ENCODE data around the gene MED4.

MED4 gene

GRCh38 chr13:48094781-48095502, at the start of gene MED4:
Gene MED4 (minus strand): TSS chr13:48095104. CDS start chr13:48095078, 26 bp downstream.
- peak; percentile 92 to 96 for DNase-seq (ENCODE audit: low read depth in 2 of 2)

- no peak for DNase-seq (ENCODE audit: low read depth in 2 of 2)
Observed at GRCh38 chr13:48144413-48145035, 49.6 kb upstream of the MED4 start.

GRCh38 chr13:48142436-48142835, 47.5 kb upstream of the MED4 start:
- no peak for DNase-seq (ENCODE audit: low read depth in 2 of 2)

GRCh38 chr13:48138270-48138669, 43.4 kb upstream of the MED4 start:
- no peak for DNase-seq (ENCODE audit: low read depth in 2 of 2)

- no peak for DNase-seq (ENCODE audit: low read depth in 2 of 2)
Observed at GRCh38 chr13:48132961-48133360, 38.1 kb upstream of the MED4 start.

GRCh38 chr13:48131533-48131932, 36.6 kb upstream of the MED4 start:
- DNase-seq (ENCODE audit: low read depth in 2 of 2): no peak

- DNase-seq (ENCODE audit: low read depth in 2 of 2): peak in 1 of 2 donors; percentile 4
Observed at GRCh38 chr13:48126944-48127830, 32.3 kb upstream of the MED4 start.

- no peak for DNase-seq (ENCODE audit: low read depth in 2 of 2)
Observed at GRCh38 chr13:48125794-48126228, 30.9 kb upstream of the MED4 start.

DNA sequence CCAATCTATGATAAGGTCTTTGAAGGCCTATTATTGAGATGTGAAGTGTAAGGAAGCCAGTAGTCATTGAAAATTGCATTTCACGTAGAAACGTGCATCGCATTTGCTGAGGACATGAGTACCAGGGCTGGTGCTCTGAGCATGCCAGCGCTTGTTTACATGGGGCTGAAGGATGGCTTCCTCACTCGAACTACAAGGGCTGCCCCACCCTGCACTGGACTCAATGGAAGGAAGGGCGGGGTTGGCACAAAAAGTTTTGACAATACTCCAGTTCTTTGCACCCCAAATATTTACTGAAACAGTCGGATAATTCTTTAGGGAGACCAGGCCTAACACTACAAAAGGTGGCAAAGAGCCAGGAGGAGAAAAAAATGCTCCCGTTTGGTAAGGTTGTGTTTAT, 28.9 kb upstream of the MED4 start:
- DNase-seq (ENCODE audit: low read depth in 2 of 2): no peak

- DNase-seq (ENCODE audit: low read depth in 2 of 2): no peak
Observed at GRCh38 chr13:48121733-48122132, 26.8 kb upstream of the MED4 start.

DNA sequence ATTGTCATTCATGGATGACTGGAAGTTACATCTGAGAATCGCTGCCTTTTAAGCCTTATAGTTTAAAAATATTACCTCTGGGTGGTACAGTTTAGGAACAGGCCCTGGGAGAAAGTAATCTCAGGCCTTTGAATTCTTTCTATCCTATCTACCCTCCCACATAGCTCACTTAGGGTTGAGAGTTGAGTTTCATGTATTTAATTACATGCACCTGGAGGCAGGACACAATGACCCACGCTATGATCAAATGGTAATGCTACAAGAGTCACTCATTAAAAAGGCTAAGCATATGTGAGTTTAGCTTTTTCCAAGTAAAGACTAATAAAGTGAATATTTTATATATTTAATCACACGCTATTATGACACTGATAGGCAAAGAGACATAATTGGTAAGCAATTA, 25.3 kb upstream of the MED4 start:
- DNase-seq (ENCODE audit: low read depth in 2 of 2): no peak

GRCh38 chr13:48118030-48118429, 23.1 kb upstream of the MED4 start:
- no peak for DNase-seq (ENCODE audit: low read depth in 2 of 2)

DNA sequence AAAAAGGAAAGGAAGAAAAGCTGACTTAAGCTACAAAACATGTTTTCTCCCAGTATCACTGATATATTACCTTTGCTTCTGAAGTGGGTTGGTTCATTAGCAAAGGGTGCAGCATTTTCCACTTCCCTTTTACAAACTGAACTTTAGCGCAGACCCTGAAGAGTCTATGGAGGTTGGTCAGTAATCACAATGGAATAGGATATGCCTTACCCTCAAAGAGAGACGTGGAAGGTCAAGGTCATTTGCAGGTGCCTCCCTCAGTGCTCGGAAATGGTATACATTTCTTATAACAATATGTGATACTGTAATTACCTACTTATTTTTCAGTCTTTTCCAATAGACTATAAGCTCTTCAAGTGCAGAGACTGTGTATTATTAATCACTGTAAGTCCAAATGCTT, 21.9 kb upstream of the MED4 start:
- DNase-seq (ENCODE audit: low read depth in 2 of 2): no peak

DNA sequence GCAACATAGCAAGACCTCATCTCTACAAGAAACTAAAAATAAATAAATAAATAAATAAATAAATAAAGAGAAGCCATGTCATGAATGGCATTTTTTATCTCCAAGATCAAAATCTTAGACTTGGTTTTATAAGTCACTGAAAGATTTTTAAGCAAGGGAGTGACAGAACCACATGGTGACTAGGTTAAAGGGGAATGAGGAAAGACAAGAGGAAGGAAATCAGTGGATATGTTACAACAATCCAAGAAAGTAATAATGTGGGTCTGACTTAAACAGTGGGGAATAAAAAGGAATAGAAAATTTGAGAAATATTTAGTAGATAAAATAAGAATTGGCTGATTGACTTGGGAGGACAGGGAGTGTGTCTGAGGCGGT, 18.8 kb upstream of the MED4 start:
- DNase-seq (ENCODE audit: low read depth in 2 of 2): no peak

DNA sequence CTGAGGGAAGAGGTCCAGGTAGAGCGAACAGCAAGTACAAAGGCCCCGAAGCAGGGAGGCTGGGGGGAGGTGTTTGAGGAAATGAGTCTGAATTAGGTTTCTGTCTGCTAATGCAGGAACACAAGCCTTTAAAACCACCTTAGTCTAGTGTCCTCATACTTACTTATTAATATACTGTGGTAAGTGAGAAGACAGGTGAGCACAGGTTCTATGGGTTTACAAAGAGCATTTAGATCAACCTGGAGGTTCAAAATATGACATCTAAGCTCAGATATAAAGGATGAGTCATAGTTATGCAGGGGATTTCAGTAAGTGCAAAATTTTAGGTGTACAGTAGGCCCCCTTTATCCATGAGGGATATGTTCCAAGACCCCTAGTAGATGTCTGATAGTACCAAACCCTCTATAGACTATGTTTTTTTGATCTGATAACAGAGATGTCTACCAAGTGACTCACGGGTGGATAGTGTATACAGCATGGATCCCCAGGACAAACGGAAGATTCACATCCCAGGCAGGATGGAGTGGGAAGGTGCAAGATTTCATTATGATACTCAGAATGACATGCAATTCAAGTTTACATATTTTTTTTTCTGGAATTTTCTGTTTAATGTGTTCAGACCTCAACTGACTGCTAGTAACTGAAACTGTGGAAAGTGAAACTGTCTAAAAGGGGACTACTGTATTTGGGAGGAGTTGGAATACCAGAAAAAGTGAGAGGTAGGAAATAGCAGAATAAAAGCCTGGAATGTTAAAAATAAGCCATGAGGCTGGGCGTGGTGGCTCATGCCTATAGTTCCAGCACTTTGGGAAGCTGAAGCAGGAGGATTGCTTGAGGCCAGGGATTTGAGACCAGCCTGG, 18.2 kb upstream of the MED4 start:
- no peak for DNase-seq (ENCODE audit: low read depth in 2 of 2)

GRCh38 chr13:48110931-48111721, 16.2 kb upstream of the MED4 start:
- no peak for DNase-seq (ENCODE audit: low read depth in 2 of 2)

GRCh38 chr13:48110132-48110868, 15.4 kb upstream of the MED4 start:
- DNase-seq (ENCODE audit: low read depth in 2 of 2): no peak

DNA sequence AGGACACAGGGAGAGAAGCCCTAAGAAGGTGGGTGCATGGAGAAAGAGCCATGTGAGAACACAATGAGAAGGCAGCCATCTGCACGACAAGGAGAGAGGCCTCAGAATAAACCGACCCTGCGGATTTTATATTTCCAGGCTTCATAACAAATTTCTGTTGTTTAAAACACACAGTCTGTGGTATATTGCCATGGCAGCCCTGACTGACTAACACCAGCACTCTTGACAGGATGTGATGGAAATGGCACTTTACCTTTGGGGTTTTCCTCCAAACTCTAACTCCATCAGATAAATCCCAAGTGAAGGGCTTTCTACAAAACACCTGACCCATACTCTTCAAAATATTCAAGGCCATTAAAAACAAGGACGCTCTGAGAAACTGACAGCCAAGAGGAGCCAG, 13.2 kb upstream of the MED4 start:
- DNase-seq (ENCODE audit: low read depth in 2 of 2): no peak

DNA sequence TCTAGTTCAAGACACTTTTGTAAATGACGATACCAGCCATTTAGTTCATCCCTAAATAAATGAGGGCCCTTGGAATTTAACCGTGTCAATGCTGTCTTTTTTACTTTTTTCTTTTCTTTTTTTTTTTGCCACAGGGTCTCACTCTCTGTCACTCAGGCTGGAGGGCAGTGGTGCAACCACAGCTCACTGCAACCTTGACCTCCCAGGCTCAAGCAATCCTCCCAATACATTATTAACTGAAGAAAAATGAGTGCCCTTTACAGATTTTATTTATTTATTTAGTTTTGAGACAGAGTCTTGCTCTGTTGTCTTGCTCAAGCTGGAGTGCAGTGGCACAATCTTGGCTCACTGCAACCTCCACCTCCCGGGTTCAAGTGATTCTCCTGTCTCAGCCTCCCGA, 2.9 kb upstream of the MED4 start:
- DNase-seq (ENCODE audit: low read depth in 2 of 2): no peak

- DNase-seq (ENCODE audit: low read depth in 2 of 2): no peak
Observed at GRCh38 chr13:48096670-48097069, 1.8 kb upstream of the MED4 start.

Data from stimulated activated CD4-positive, alpha-beta T cell treated with anti-CD3 and anti-CD28 coated beads, Interleukin-1b, Interleukin-23, amount 100 ng/mL, for 1 hour (primary cell).